HG03039 (cell line): ENCODE data around the gene ICOS.

Experiments
- ATAC-seq: cut with Tn5 transposase; IDR thresholded peaks from one replicate; pipeline ENCODE4 v1.9.1; 2021; ENCODE audit warnings: mild to moderate bottlenecking, moderate library complexity; ENCODE audit not compliant: unreplicated experiment

The ICOS gene

GRCh38 chr2:204005940-204006721 is 69.6 kb downstream of the ICOS start:
- ATAC-seq: no peak

- no peak for ATAC-seq
Observed at GRCh38 chr2:204008352-204008751, 71.8 kb downstream of the ICOS start.

- no peak for ATAC-seq
Observed at GRCh38 chr2:204010628-204011560, 74.3 kb downstream of the ICOS start.
